Esophagus muscularis mucosa (tissue), 3 donors: Measurements from ENCODE around the gene SLC35C1.

ENCODE experiments used
- CTCF ChIP-seq, 3 experiments: fragments of 200-600 bp in 2 of 3; fragments of 450-650 bp in 1 of 3; sonication (generic) in 2 of 3; IDR thresholded peaks; one replicate each; pipeline ENCODE4 v1.5.1; 2017 to 2019; ENCODE audit warnings: antibody characterized with exemption in 3 of 3, mild to moderate bottlenecking in 2 of 3, moderate library complexity in 1 of 3
- POLR2AphosphoS5 ChIP-seq, 2 donors: sonication (generic); formaldehyde crosslinking; IDR thresholded peaks; one replicate each; pipeline ENCODE4 v1.6.1; 2017; ENCODE audit warnings: antibody characterized with exemption in 2 of 2

- TF ChIP-seq CTCF (IDR thresholded peaks at IDR 0.05) (no peak), POLR2AphosphoS5 (IDR thresholded peaks at IDR 0.05) (no peak)
Observed at GRCh38 chr11:45774786-45775185, 30.2 kb upstream of the SLC35C1 start.
